HG03108 (cell line): ENCODE measurements around the gene TNS4.

ENCODE experiments used
- ATAC-seq: cut with Tn5 transposase; IDR thresholded peaks from one replicate; pipeline ENCODE4 v1.9.1; 2021; ENCODE audit warnings: moderate library complexity; ENCODE audit not compliant: unreplicated experiment

Gene TNS4

DNA sequence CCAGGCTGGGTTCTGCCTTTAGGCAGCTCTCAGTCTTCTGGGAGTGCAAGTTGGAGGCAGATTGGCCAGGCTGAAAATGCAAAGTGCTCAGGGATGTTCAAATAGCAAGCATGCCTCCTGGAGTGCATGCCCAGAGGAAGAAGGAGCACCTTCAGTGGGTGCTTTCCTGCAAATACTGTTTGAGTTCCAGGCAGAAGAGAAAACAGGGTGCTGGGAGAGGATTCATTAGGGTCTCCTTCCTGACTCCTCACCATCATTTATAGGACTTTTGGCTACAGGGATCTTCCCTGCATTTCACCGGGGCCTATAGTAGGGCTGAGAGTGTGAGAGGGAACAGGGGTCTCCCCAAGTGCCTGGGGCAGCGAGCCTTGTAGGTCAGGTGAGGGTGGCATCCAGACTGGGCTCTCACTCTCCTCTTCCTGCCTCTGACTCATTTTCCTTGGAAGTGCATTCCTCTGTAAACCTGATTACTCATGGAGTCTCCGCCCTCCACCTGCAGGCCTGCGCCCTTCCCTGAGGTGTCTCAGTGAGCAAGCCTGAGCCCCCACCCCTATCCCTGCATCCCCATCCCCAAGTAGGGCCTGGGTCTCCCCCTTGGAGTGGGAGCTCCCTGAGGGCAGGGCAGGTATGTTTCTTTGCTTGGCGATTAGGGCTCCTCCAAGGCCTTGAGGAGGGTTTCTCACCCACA is 17.1 kb upstream of the TNS4 start:
- ATAC-seq = no peak

DNA sequence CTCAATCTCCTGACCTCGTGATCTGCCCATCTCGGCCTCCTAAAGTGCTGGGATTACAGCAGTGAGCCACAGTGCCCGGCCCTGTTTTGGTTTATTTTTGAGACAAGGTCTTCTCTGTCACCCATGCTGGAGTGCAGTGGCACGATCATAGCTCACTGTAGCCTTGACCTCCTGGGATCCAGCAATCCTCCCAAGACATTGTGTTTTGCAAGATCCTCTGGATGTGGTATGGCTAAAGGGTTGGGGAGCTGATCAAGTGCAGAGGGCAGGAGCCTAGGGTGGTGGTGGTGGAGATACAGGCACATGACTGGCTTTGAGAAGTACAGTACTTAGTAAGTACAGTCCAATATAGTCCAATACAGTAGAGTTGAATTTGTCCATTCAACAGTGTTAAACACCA is 16.6 kb upstream of the TNS4 start:
- no peak for ATAC-seq

DNA sequence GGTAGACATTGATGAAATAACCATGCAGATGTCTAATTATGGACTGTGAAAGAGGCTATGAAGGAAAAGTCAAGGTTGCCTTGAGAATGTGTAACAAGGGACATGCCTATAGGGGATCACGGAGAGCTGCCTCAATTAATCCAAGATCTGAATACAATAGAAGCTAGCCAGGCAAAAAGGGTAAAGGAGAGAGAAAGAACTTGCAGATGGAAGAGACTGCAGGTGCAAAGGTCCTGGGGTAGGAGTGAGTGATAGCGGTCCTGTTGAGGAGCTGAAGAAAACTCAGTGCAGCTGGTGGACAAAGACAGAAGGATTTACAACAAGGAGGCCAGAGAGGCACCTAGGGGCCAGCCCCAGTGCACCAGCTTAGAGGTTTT is 15.9 kb upstream of the TNS4 start:
- no peak for ATAC-seq

DNA sequence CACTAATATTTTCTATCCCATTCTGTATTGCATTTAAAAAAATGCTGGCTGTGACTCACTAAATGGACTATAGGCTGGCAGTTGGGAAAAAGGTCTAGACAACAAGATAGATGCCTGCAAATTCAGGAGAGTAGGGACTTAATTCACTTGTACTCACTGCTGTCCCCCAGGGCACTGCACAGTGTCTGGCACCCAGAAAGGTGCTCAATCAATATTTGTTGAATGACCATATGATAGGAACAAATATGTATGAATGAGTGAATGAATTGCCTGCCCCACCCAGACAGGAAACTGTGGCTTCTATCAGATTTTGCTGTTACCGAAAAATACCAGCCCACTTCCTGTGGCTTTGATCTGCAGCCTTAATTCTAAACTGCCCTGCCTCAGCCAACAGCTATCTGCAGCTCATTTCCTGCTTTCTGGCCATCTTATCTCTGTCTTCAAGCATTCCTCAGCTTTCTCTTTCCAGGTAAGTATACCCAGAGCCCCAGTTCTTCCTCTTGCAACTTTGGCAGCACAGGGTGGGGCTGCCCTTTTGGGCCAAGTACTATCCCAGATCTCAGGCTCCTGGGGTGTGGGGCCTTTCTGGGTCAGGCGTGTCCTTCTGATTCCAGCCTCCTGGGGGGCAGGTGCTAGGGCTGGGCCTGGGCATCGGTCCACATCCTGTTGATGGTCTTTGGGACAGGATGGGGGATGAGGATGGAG is 15.3 kb upstream of the TNS4 start:
- ATAC-seq = peak; percentile 70

DNA sequence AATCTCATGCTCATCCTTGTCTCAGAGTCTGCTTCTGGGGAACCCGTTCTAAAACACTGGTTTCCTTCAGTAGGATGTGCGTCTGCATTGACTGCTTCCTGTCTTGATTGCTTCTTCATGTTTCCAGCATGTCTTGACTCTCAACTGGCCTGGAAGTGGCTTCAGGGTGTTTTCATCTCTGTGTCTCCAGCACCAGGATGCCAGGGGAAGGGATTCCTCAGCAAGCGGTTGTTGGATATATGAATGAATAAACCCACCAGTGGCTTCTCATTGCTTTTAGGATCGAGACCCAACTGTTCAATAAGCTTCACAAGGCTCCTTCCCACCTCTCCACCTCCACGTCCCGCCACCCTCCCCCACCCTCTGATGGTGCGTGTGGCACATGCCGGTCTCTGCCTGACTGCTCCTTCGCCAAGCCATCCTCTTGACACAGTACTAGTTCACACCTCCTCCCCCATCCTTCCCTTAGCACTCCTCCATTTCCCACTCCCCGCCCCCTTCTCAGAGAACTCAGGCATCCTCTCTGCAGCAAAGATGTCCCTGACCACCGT is 14.1 kb upstream of the TNS4 start:
- no peak for ATAC-seq

DNA sequence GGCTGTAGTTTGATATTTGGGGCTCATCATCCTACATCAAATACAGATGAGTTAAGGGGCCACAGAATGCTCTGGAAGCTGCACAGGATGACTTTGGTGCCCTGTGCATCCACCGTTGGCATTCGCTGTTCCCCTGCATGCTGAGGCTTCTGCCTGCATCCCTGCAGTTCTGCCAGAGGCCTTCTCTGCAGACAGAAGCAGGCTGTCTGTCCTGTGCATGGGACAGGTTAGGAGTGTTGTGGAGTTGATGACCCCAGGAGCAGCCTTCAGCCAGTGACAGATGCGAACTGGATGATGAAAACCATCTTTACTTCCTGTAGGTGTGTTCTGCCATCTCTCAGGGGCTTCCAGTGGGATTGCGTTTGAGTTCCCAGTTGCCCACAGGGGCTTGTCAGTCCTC is 13.6 kb upstream of the TNS4 start:
- no peak for ATAC-seq

DNA sequence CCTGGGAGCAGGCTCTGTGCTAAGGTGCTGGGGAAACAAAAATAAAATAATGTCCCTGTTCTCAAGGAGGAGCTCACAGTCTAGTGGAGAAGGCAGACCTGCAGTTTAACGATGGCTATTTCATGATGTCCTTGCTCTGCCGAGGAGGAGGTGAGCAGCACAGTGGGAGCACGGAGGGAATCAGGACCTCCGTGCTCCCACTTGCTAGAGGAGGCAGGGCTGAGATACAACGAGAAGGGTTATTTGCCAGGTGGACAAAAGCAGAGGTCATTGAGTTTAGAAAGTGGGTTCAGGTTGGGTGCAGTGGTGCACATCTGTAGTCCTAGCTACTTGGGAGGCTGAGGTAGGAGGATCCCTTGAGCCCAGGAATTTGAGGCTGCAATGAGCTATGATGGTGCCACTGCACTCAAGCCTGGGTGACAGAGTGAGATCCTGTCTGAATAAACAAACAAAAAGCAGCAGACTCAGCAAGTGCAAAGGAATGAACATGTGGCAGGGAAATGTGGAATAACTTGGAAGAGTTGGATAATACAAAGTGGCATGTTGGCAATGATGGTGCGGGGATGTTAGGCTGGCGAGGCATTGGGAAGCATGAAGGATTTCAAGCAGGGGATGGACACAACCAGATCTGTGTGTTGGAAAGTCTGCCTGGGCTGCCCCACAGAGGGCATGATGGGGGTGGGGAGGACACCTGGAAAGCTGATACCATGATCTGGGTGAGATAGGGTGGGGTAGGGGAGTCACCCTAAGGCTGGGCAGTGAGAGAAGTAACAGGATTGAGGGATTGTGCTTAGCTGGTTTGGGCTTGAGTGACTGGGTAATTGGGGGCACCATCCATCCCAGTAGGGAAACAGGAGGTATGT is 12.8 kb upstream of the TNS4 start:
- no peak for ATAC-seq

DNA sequence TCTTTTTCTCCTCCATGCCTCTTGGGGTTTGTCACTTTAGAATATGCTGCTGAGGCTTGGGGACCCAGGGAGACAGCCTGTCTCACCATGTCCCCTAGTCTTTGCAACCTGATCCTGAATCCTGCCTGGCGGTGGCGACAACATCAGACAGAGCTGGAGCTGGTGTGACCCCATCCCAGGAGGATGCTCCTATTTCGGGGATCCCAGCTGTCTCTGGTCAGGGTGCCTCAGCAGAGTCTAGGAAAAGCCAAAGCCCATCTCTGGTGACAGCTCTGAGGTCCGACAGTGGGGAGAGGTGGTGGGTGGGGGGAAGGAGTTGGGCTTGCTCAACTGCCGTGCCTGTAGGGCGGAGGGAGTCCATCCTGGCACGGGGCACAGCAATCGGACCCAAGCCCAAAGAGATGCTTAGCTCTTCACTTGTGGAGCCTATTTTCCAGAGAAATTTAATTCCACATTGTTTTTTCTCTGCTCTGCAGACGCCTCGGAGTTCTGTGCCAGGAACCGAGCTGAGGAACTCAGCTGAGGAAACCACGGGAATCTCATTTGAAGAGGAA is 10.3 kb upstream of the TNS4 start:
- no peak for ATAC-seq

DNA sequence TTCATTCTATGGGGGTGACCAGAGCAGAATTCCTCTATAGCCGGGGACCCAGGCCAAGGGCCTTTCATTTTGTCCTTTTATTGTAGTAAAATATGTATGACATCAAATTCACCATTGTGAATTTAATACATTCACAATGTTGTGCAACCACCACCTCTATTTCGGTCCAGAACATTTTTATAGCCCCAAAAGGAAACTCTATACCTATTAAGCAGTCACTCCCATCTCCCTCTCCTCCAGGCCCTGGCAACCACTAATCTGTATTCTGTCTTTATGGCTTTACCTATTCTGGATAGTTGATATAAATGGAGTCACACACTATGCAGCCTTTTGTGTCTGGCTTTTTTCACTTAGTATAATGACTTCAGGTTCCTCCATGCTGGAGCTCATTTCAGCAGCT is 9.7 kb upstream of the TNS4 start:
- no peak for ATAC-seq

DNA sequence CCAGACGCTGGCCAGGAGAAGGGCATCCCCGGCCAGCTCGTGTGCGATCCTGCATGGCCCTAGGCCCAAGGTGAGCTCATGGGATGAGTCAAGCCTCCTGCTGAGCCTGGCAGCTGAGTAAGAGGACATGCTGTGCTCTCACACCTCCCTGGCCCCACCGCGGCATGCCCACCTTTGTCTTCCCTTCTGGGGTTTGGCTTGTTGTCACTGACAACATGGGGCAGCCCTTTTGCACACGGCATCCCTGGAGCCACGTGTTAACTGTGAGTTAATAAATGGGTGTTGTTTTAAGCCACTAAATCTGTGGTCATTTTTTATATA is 8.9 kb upstream of the TNS4 start:
- no peak for ATAC-seq

DNA sequence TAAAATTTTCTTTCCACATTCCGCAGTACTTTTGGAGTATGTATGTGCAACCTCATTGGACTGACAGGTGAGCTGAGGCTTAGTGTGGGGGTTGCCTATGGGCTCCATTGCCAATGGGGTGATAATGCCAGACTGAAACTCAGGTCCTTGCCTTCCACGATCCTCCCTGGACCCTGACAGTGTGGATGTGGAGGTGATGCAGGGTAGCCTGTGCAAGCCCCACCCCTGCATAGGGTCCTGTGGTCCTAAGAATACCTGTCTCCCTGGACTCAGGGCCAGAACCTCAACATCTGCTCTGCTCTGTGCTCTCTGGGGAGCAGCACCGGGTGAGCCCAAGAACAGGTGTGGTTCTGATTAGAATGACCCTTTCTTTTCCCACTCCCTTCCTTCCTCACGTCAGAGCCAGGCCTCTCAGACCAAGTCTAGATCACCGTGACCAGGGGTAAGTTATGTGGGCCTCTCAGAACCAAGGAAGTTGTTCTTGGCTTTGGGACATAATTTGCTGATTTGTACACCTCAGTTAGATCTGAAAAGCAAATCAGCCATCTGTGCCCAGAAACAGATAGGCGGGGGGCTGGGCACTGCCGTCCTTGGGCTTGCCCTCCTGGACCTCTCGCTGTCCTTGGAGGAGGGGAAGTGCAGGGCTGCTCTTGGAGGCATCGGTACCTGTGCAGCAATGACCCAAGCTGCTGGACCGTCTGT is 8.4 kb upstream of the TNS4 start:
- no peak for ATAC-seq

DNA sequence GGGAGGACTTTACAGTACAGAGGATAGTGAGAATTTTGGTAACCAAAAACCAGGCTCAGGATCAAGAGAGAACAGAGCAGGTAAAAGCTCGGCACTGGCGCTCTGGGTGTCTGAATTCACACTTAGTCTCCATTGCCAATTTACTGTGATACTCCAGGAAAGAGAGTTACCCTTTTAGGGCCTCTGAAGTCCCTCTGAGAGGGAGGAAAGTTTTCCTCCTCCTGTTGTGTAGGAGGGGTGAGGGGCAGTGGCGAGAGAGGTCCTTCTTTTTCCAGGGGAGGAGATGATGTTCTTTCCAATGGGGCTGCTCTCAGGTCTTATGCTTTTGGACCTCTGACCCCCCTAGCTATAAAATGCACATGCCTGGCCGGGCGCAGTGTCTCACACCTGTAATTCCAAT is 5.4 kb upstream of the TNS4 start:
- ATAC-seq = no peak

DNA sequence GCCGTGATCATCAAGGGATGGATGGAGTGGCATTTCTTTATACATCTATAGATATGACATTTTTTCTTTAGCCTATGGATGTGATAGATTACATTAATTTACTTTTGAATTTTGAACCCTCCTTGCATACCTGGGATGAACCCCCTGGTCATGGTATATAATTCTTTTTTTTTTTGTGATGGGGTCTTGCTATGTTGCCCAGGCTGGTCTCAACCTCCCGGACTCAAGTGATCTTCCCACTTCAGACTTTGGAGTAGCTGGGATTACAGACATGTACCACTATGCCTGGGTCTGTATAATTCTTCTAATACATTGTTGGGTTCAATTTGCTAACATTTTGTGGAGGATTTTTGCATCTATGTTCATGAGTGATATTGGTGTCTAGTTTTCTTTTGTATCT is 1.7 kb upstream of the TNS4 start:
- ATAC-seq = no peak

DNA sequence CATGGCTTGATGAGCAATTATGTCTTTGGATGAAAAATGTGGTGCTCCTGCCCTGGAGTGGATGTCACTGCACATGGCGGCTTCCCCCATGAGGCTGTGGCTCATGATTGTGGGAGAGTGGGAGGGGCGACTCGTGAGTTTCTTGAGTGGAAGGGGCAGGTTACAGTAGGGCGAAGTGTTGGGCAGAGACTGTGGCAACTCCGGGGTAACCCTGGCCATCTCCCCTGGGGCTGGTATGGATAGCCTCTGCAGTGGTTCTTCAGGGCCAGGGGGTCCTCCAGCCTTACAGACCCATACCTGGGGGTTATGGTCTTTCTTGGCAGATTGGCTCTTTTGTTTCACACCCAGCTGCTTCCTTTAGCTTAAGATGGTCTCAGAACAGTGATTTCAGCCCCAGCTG is 1.3 kb upstream of the TNS4 start:
- no peak for ATAC-seq

DNA sequence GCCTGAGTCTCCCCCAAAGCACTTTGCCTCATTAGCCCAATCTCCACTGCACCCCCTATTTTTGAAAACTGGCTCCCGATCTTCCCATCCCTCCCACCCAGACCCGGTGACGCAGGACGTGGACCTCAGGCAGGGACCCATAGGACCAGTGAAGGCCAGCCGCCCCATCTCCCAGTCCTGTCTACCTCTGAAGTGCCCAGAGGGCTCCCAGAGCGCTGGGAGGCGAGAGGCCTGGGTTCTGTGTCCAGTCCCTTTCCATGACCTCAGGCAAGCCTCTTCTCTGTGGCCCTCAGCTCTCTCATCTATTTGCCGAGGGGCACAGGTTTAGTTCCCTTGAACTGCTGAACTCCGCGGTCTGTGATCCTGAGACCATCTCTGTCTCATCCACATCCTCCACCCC is 714 bp downstream of the TNS4 start:
- no peak for ATAC-seq

DNA sequence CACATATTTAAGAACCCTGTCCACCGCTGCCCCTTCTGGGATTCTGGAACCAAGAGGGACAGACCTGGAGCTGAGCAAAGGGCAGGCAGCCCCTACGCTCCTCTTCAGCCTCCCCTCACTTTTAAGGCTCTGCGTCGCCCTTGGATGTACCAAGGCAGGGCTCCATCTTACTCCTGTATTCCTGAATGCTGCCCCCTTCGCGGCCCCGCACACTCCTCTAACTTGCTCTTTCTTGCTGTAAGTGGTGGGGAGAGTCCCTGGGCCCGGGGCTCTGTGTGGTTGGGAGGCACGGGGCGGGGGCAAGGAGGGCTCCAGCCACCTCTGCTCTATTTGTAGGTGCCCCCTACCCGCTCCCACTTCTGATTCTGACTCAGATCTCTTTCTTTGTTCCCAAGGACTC is 1.2 kb downstream of the TNS4 start:
- ATAC-seq = no peak

DNA sequence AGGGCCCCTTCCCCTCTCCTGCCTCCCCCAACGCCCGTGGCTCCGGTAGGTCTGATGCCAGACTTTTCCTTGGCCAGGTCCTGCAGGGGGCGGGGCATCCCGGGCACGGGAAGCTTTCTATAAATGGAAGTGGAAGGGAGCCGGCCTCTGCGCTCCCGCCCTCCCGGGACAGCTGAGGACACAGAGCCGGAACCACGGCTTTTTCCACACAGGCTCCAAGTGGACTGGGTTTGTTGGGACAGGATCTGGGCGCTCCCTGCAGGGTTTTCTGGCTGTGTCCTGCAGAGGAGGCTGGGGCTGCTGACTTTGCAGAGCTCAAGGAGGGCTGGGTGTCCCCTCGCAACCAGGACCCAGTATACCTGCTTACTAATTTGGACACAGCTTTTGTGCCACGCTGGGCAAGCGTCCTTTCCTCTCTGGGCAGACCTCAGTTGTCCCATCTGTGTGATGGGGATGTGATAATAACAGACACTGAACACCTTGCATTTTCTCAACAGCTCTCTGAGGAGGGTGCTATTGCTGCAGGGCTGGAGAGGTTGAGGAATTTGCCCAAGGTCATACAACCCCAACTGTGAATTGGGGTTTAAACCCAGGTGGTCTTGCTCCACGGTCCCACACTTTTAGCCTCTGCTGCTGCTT is 1.8 kb downstream of the TNS4 start:
- no peak for ATAC-seq

DNA sequence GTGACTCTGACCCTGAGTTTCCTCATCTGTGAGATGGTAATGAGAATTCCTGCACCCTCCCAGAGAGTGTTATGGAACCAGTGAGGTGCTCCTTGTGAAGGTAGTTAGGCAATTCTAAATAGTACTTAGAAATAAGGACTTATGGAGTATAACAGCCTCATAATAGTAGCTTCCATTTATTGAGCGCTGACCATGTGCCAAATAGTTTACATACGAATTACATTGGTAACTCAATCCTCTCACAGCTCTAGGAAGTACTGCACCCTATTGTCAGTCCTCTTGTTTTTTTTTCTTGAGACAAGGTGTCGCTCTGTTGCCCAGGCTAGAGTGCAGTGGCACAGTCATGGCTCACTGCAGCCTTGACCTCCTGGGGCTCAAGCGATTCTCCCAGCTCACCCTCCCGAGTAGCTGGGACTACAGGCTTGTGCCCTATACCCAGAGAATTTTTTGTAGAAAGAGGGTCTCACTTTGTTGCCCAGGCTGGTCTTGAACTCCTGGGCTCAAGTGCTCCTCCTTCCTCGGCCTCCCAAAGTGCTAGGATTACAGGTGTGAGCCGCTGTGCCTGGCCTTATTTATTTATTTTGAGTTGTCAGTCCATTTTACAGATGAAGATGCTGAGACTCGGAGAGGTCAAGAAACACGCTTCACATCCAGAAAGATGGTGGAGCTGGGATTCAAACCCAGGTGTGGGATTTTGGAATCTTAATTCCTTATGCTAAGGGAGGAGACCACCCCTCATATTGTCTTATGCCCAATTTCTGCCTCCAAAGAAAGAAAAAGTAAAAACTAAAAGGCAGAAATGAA is 2.9 kb downstream of the TNS4 start:
- ATAC-seq = no peak

DNA sequence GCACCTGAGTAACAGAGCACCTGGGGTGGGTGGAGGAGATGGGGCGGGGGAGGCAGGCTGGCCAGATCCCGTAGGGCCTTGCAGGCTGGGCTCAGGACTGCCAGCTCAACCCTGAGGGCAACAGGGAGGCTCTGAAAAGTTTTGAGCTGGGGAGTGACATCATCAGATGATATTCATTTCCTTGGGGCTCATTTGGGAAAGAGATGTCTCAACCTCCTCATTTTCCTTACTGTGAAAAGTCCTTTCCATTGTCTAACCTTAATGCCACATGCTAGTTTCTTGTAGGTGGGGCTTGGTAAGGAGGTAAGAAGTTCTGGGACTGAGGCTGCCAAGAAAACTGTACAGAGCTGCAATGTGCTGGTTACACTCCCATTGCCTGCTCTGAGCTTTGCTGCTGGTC is 3.7 kb downstream of the TNS4 start:
- no peak for ATAC-seq
